K562 (cell line): Measurements from ENCODE around the gene SELENOM. TPM values are rescaled to one million over a fixed set of nuclear protein-coding genes. Genes with fewer than 3 reads are reported as not detected.

Experiments used
- BRCA1 ChIP-seq, 2 experiments: fragments of 450-650 bp in 1 of 2; sonication (generic) in 1 of 2; formaldehyde crosslinking in 1 of 2; IDR thresholded peaks; 2 replicates each; pipeline versions ENCODE4 v1.5.0 to v1.6.1; 2017 to 2020; ENCODE audit warnings: mild to moderate bottlenecking in 1 of 2, missing genetic modification reagents in 1 of 2
- HMG20B ChIP-seq: fragments of 250-450 bp; sonication (Bioruptor Pico); IDR thresholded peaks from 2 replicates; pipeline ENCODE4 v1.5.0; 2021; ENCODE audit warnings: mild to moderate bottlenecking
- HSF4 ChIP-seq: fragments of 250-450 bp; sonication (Bioruptor Pico); IDR thresholded peaks from 2 replicates; pipeline ENCODE4 v2.1.2; 2022; ENCODE audit warnings: mild to moderate bottlenecking, moderate library complexity, borderline replicate concordance
- MLX ChIP-seq, 2 experiments: fragments of 450-650 bp in 1 of 2; sonication (generic) in 1 of 2; formaldehyde crosslinking; conservative IDR thresholded peaks; 2 replicates each; pipeline versions ENCODE4 v1.4.0 to v1.8.1; 2020 to 2022; ENCODE audit warnings: mild to moderate bottlenecking in 1 of 2, missing genetic modification reagents in 1 of 2
- NKRF ChIP-seq: fragments of 450-650 bp; IDR thresholded peaks from 2 replicates; pipeline ENCODE4 v1.6.1; 2016; ENCODE audit warnings: borderline replicate concordance
- PYGO2 ChIP-seq: fragments of 450-650 bp; IDR thresholded peaks from 2 replicates; pipeline ENCODE4 v1.6.1; 2016; ENCODE audit warnings: mild to moderate bottlenecking, missing genetic modification characterization, moderate library complexity, missing compliant biosample characterization
- STAT5B ChIP-seq: fragments of 250-450 bp; sonication (Bioruptor Pico); IDR thresholded peaks from 2 replicates; pipeline ENCODE4 v1.8.0; 2021; ENCODE audit warnings: mild to moderate bottlenecking, inconsistent platforms
- TEAD1 ChIP-seq, 2 experiments: fragments of 450-650 bp in 1 of 2; sonication (generic) in 1 of 2; formaldehyde crosslinking; IDR thresholded peaks; 2 replicates each; pipeline versions ENCODE4 v1.4.0 to v1.8.0; 2020 to 2022; ENCODE audit warnings: mild to moderate bottlenecking in 2 of 2, missing genetic modification reagents in 1 of 2
- polyA plus RNA-seq, 8 experiments: library from polyadenylated mRNA; depleted of rRNA in 4 of 8; stranded (reverse) in 5 of 8; unstranded in 3 of 8; fragments of >200 nt; fragmentation: Nextera tagmentation in 2 of 8; fragmentation: Illumina TruSeq in 1 of 8; extraction: Ambion mirVana in 2 of 8; extraction: Trizol in 1 of 8; gene quantifications; 2 replicates each; pipeline versions ENCODE4 v1.2.1 to v1.2.3, GENCODE V29; 2011 to 2014; ENCODE audit warnings: inconsistent platforms in 1 of 8, missing spikeins in 1 of 8
- total RNA-seq, 7 experiments: library from RNA; depleted of rRNA in 6 of 7; stranded (reverse); fragments of >200 nt in 6 of 7; fragmentation: Illumina TruSeq in 2 of 7; extraction: Trizol in 2 of 7; gene quantifications; 2 replicates each; pipeline versions ENCODE4 v1.2.1 to v1.2.3, GENCODE V29; 2011 to 2021; ENCODE audit warnings: low replicate concordance in 1 of 7
- TF ChIP-seq, protein P1 (sequence below): sonication (generic); formaldehyde crosslinking; IDR thresholded peaks from 2 replicates; pipeline ENCODE4 v1.8.1; 2023; ENCODE audit warnings: mild to moderate bottlenecking, missing genetic modification reagents, moderate library complexity

The SELENOM gene
- total and polyA plus RNA-seq, 9 of the 15 experiments (the other 6 are each of a cell fraction or from before 2014, with no cell fraction given) = 1.2 to 10.6 (median 3.7) TPM

DNA sequence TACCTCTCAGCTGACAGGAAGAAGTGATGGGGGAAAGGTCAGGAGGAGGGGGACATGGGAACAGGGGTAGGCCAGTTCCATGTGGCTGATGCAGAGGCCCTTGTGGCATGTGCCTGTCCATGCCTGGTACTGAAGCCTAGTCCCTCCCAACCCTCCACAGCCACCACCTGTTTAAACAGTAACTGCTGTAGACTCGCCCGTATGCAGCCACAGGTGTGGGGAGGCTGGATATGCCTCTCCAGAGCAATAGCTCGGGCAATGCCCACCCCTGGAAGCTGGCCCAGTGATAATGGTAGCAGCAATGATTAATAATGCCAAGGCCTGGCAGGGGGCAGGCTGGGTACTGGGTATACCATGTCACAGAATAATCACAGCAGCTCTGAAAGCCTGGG, 24.0 kb downstream of the SELENOM start (continued):
- TF ChIP-seq MLX (CRISPR knock-in tag; conservative IDR thresholded peaks at IDR 0.05) (no peak), BRCA1 (IDR thresholded peaks at IDR 0.05) (no peak), BRCA1 (CRISPR knock-in tag; IDR thresholded peaks at IDR 0.05) (no peak), STAT5B (no peak), PYGO2 (tag) (no peak), HMG20B (CRISPR knock-in tag) (no peak), NKRF (no peak), TEAD1 (CRISPR knock-in tag; IDR thresholded peaks at IDR 0.05) (no peak), HSF4 (no peak)
- TF ChIP-seq, protein P1, sequence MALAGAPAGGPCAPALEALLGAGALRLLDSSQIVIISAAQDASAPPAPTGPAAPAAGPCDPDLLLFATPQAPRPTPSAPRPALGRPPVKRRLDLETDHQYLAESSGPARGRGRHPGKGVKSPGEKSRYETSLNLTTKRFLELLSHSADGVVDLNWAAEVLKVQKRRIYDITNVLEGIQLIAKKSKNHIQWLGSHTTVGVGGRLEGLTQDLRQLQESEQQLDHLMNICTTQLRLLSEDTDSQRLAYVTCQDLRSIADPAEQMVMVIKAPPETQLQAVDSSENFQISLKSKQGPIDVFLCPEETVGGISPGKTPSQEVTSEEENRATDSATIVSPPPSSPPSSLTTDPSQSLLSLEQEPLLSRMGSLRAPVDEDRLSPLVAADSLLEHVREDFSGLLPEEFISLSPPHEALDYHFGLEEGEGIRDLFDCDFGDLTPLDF (CRISPR knock-in tag) = no peak
